Esophagus squamous epithelium (tissue), 4 donors: Measurements from ENCODE around the gene KBTBD12.

ENCODE experiments used
- POLR2A ChIP-seq, 4 donors: fragments of 450-650 bp; IDR thresholded peaks; one replicate each; pipeline ENCODE4 v1.6.1; 2017; ENCODE audit warnings: antibody characterized with exemption in 4 of 4, mild to moderate bottlenecking in 4 of 4, moderate library complexity in 3 of 4
- TF ChIP-seq, protein P1 (sequence below), 6 experiments: fragments of 450-650 bp in 4 of 6; fragments of 200-600 bp in 2 of 6; sonication (generic) in 2 of 6; IDR thresholded peaks; one replicate each; pipeline ENCODE4 v1.5.1; 2016 to 2019; ENCODE audit warnings: antibody characterized with exemption in 6 of 6, mild to moderate bottlenecking in 4 of 6, moderate library complexity in 4 of 6

DNA sequence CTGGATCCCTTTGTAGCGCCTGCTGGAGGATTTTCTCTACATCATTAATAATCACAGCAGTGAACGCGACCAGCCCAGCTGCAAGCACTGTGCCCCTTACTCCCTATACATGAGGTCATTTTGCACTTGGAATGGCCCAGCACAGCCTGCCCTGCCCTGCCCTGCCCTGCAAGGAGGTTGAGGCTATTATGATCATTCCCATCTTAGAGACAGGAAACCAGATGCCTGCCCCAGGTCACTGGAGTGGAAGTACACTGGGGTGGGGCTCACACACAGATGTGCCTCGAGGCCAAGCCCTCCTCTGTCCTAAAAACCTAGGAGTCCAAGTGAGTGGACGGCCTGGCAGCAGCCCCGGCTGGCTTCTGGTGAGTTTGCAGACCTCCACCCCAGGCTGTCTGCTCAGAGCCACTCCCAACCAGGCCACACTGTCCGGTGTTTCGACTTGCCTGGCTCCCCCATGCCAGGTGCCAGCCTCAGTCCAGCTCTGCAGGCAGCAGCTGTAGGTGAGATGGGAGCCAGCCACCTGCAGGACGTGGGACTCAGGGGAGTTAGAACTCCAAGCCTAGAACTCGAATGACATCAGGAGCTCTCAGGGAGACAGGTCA, 106.8 kb downstream of the KBTBD12 start:
- TF ChIP-seq, protein P1, sequence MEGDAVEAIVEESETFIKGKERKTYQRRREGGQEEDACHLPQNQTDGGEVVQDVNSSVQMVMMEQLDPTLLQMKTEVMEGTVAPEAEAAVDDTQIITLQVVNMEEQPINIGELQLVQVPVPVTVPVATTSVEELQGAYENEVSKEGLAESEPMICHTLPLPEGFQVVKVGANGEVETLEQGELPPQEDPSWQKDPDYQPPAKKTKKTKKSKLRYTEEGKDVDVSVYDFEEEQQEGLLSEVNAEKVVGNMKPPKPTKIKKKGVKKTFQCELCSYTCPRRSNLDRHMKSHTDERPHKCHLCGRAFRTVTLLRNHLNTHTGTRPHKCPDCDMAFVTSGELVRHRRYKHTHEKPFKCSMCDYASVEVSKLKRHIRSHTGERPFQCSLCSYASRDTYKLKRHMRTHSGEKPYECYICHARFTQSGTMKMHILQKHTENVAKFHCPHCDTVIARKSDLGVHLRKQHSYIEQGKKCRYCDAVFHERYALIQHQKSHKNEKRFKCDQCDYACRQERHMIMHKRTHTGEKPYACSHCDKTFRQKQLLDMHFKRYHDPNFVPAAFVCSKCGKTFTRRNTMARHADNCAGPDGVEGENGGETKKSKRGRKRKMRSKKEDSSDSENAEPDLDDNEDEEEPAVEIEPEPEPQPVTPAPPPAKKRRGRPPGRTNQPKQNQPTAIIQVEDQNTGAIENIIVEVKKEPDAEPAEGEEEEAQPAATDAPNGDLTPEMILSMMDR (IDR thresholded peaks at IDR 0.05): no peak
- TF ChIP-seq POLR2A (IDR thresholded peaks at IDR 0.05): no peak
